A673 (cell line): Measurements from ENCODE around the gene METTL25. TPM values are rescaled to one million over a fixed set of nuclear protein-coding genes. Genes with fewer than 3 reads are reported as not detected.

Experiments
- BruUV-seq: library from RNA; stranded (reverse); fragments of 400-500 nt; replicated peaks from 2 replicates; lab custom pipeline; 2021; lab: Mats Ljungman, UMichigan
- CTCF ChIA-PET: fragments of 300-600 bp; sonication (Branson Sonifier 250); formaldehyde crosslinking; loops from one replicate; lab custom pipeline; 2022; ENCODE audit warnings: antibody characterized with exemption; lab: Charles Lee
- POLR2A ChIA-PET: fragments of 300-600 bp; sonication (Branson Sonifier 250); formaldehyde crosslinking; loops from one replicate; lab custom pipeline; 2022; ENCODE audit warnings: antibody characterized with exemption; ENCODE audit not compliant: low non-redundant PET; lab: Charles Lee
- DNase-seq: peaks from one replicate; pipeline ENCODE4 v3.0.0-alpha.2; 2015; ENCODE audit warnings: low spot score
- H3K27ac ChIP-seq: fragments of 200-600 bp; sonication (generic); 2 replicates; pipeline ENCODE4 v1.5.1; 2016; ENCODE audit warnings: mixed run types, low read depth, mild to moderate bottlenecking, mixed read lengths, antibody characterized with exemption, low read length; ENCODE audit not compliant: poor library complexity, severe bottlenecking
- H3K27me3 ChIP-seq: fragments of 200-600 bp; sonication (generic); replicated peaks from 2 replicates; pipeline ENCODE4 v1.6.1; 2017; ENCODE audit warnings: mixed run types, low read depth, mild to moderate bottlenecking, mixed read lengths, antibody characterized with exemption, low read length; ENCODE audit not compliant: insufficient read depth, poor library complexity
- H3K36me3 ChIP-seq: fragments of 200-600 bp; sonication (generic); 2 replicates; pipeline ENCODE4 v1.6.1; 2016; ENCODE audit warnings: mixed run types, mild to moderate bottlenecking, mixed read lengths, antibody characterized with exemption, low read length; ENCODE audit not compliant: insufficient read depth, poor library complexity, severe bottlenecking
- H3K4me1 ChIP-seq: fragments of 200-600 bp; sonication (generic); 2 replicates; pipeline ENCODE4 v1.6.1; 2017; ENCODE audit warnings: mixed run types, mild to moderate bottlenecking, mixed read lengths, antibody characterized with exemption, low read length; ENCODE audit not compliant: insufficient read depth, poor library complexity, severe bottlenecking
- H3K4me3 ChIP-seq: fragments of 200-600 bp; sonication (generic); 2 replicates; pipeline ENCODE4 v1.5.1; 2016; ENCODE audit warnings: low read depth, mixed run types, mild to moderate bottlenecking, mixed read lengths, low read length; ENCODE audit not compliant: poor library complexity, severe bottlenecking
- H3K9me3 ChIP-seq: fragments of 200-600 bp; sonication (generic); 2 replicates; pipeline ENCODE4 v1.6.1; 2016; ENCODE audit warnings: mixed run types, low read depth, mild to moderate bottlenecking, mixed read lengths, antibody characterized with exemption, low read length; ENCODE audit not compliant: poor library complexity, severe bottlenecking
- EZH2 ChIP-seq: fragments of 200-600 bp; sonication (generic); IDR thresholded peaks from 2 replicates; pipeline ENCODE4 v1.6.1; 2017; ENCODE audit warnings: borderline replicate concordance, low read depth, mild to moderate bottlenecking, mixed read lengths, antibody characterized with exemption, low read length; ENCODE audit not compliant: poor library complexity, severe bottlenecking
- intact Hi-C: fragments of 100-400 bp; cut with micrococcal nuclease; formaldehyde crosslinking; loops from one replicate; pipeline ENCODE4 v1.10.0; 2022; ENCODE audit not compliant: unreplicated experiment
- total RNA-seq: library from RNA; stranded (reverse); gene quantifications from 2 replicates; pipeline ENCODE4 v1.2.3, GENCODE V29; 2021
- TF ChIP-seq, protein P1 (sequence below): fragments of 300-800, 200-600 bp; sonication (generic); conservative IDR thresholded peaks from 2 replicates; pipeline ENCODE4 v1.5.1; 2017; ENCODE audit warnings: low read depth, mild to moderate bottlenecking, antibody characterized with exemption, low read length, moderate library complexity, mixed read lengths

Gene METTL25
- total RNA-seq, 1 experiment from 2014 or later: 5.1 TPM

DNA sequence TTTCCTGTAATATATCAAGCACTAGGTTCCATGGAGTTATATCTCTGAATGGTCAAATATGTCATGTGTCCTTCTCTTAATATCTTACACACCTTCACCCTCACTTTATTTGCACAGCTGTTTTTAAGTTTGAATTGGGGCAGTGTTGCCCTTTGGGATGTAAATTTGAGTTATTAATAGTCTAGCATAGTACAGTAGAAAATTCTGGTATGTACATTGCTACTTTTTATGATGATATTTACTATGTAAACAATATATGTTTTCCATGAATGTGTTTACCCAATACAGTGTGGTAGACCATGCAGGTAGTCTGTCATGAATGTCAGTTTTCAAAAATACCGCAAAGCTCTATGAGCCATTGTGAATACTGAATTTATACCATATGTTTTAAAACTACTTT lies 50.5 kb downstream of the METTL25 start:
- no peak for TF ChIP-seq EZH2
- TF ChIP-seq, protein P1, sequence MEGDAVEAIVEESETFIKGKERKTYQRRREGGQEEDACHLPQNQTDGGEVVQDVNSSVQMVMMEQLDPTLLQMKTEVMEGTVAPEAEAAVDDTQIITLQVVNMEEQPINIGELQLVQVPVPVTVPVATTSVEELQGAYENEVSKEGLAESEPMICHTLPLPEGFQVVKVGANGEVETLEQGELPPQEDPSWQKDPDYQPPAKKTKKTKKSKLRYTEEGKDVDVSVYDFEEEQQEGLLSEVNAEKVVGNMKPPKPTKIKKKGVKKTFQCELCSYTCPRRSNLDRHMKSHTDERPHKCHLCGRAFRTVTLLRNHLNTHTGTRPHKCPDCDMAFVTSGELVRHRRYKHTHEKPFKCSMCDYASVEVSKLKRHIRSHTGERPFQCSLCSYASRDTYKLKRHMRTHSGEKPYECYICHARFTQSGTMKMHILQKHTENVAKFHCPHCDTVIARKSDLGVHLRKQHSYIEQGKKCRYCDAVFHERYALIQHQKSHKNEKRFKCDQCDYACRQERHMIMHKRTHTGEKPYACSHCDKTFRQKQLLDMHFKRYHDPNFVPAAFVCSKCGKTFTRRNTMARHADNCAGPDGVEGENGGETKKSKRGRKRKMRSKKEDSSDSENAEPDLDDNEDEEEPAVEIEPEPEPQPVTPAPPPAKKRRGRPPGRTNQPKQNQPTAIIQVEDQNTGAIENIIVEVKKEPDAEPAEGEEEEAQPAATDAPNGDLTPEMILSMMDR: no peak
- ChIA-PET POLR2A (no interaction called here), CTCF (no interaction called here)
- intact Hi-C loops: no loop called here
- Histone ChIP-seq H3K27ac (no peak overlapping the region), H3K4me1 (no peaks in the 10 kb centered on the region), H3K4me3 (no peak overlapping the region), H3K9me3 (no peaks in the 10 kb centered on the region), H3K36me3 (no peaks in the 10 kb centered on the region), H3K27me3 (no peaks in the 10 kb centered on the region)
- BruUV-seq: no TSS peak
- no peak for DNase-seq

DNA sequence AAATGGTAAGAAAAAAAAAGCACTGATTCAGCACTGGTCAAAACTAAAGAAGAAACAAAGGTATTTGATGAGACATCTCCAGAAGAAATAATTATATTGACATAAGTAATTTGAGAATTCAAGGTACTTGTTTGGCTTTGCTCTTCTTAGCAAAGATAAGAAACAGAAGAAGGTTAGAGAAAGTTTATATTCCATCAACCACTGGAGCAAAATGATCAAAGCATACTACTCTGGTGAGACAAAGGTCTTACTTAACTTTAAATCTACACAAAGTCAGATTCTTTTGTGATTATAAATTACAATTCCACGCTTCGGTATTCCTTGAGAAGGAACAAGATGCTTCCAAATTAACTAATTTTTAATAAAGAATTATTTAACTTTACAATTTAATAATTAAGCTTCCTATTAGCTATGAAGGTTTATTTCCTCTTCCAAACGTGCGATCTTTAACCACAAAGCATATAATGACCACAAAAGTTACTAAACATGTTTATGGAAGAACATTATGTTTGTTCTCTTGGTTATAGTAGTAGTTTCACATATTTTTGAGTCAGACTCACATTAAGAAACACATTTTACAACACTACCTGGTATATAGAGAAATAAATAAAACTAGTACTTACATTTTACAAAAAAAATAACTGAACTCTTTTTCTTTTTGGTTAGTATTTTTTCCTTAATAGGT lies 53.4 kb downstream of the METTL25 start:
- Histone ChIP-seq H3K9me3 (no peaks in the 10 kb centered on the region), H3K27ac (no peak overlapping the region), H3K27me3 (no peaks in the 10 kb centered on the region), H3K36me3 (no peaks in the 10 kb centered on the region), H3K4me1 (no peaks in the 10 kb centered on the region), H3K4me3 (no peak overlapping the region)
- POLR2A ChIA-PET: no interaction called here
- CTCF ChIA-PET: no interaction called here
- BruUV-seq: no TSS peak
- no peak for TF ChIP-seq EZH2
- TF ChIP-seq, protein P1: no peak
- DNase-seq: no peak
- intact Hi-C loops: no loop called here

DNA sequence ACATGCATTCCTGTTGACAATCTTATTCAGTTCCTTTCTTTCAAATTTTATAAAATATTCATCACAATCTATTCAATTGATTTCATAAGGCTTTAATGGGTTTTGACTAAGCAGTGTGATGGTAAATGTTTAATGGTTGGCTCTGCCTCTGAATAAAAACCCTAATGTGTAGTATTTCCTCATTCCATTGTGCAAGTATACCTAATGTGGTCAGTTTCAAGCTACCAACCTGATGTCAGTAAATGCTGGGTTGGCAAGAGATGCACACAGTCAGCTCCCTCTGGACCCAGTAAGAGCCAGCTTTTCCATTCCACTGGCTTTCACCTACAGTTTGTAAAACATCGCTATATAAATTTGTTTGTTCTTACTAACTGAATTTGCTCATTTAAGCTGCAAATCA lies 53.9 kb downstream of the METTL25 start:
- ChIA-PET POLR2A (no interaction called here), CTCF (no interaction called here)
- H3K9me3 ChIP-seq: no peaks in the 10 kb centered on the region
- intact Hi-C loops: no loop called here
- no TSS peak for BruUV-seq
- TF ChIP-seq EZH2: no peak
- TF ChIP-seq, protein P1: no peak
- no peak for DNase-seq
- H3K4me3 ChIP-seq: no peak overlapping the region
- no peaks in the 10 kb centered on the region for H3K4me1 ChIP-seq
- H3K27ac ChIP-seq: no peak overlapping the region
- H3K27me3 ChIP-seq: no peaks in the 10 kb centered on the region
- no peaks in the 10 kb centered on the region for H3K36me3 ChIP-seq
